ENCODE results near the gene CASK.

- TF ChIP-seq POLR2AphosphoS5 (IDR thresholded peaks at IDR 0.05; ENCODE audit: low read depth, low read length) (no peak), POLR2A (IDR thresholded peaks at IDR 0.05; ENCODE audit: low read depth, low read length) (no peak), TAF1 (IDR thresholded peaks at IDR 0.05; ENCODE audit: low read depth, low read length) (no peak), POU2F2 (IDR thresholded peaks at IDR 0.05; ENCODE audit: low read depth, low read length) (no peak), PAX5 (IDR thresholded peaks at IDR 0.05; ENCODE audit: insufficient read depth, low read length, severe bottlenecking) (no peak), SPI1 (IDR thresholded peaks at IDR 0.05; ENCODE audit: low read depth, low read length) (no peak)
Observed at GRCh38 chrX:41734530-41734929, 188.8 kb downstream of the CASK start.
